Stimulated activated CD8-positive, alpha-beta memory T cell treated with anti-CD3 and anti-CD28 coated beads, Interleukin-12 subunit alpha, Interleukin-12 subunit beta, amount 100 ng/mL, for 1 hour (primary cell): ENCODE measurements around the gene ZNF669.

Experiments used
- DNase-seq: peaks from one replicate; pipeline ENCODE4 v3.0.0-alpha.2; 2020; ENCODE audit warnings: low read depth

Gene ZNF669

DNA sequence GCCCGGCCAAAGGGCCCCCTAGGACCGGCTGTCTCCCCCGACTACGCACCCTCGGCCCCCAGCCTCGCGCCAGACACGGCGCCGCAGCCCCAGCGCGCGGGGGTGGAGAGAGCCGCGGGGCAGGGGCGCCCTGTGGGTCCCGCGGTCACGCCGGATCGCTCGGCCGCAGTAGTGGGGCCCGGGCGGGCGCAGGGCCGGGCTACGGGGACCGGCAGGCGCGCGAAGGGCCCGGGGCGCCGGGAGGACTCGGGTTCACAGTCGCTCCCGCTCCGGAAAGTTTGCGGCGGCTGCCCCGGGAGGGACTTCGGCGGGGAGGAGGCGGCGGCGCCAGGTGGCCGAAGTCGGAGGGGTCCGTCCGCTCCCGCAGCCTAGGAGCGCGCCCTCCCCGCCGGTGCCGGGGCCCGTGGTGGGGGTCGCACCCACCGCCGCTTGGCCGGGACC is 7.1 kb upstream of the ZNF669 start:
- no peak for DNase-seq

DNA sequence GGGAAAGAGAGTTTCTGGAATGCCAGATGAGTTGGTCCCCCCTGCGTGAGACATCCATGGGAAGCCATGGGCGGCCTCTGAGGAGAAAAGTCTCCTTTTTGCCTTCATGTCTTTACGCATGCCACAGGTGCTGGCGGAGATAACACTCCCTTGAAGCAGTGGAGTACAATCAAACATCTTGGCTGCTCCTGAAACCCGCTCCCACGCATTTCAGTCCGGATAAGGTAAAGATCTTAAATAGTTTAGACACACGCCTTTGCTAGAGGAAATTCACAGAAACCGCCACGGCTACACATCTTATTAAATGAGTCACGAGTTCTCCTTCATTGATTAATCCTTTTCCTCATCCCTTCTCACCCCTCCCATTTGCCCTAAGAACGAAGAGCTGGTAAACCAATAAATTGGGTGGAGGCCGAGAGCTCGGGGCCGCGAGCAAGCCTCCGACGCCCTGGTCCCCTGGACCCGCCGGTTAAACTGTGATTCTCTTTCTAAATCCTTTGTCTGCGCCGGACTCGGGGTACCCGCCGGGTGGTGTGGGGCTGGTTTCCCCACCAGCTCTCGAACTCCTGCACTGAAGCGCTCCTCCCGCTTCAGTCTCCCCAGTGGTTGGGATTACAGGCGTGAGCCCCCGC is 6.6 kb upstream of the ZNF669 start:
- no peak for DNase-seq

DNA sequence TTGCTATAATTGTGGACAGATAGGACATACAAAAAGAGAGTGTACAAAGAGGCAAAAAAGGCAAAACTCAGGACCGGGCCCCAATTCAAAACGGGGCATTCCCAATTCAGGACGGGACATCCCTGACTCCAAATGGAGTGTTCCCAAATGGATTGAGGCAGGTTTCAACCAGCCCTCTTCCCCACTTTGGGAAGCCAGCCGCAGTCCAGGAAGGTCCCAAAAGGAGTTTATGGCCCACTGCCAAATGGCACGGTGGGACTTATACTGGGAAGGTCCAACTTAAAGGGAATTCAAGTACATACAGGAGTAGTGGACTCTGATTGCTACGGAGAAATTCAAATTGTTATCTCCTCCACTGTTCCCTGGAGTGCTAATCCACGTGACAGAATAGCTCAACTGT is 3.5 kb upstream of the ZNF669 start:
- DNase-seq: no peak

DNA sequence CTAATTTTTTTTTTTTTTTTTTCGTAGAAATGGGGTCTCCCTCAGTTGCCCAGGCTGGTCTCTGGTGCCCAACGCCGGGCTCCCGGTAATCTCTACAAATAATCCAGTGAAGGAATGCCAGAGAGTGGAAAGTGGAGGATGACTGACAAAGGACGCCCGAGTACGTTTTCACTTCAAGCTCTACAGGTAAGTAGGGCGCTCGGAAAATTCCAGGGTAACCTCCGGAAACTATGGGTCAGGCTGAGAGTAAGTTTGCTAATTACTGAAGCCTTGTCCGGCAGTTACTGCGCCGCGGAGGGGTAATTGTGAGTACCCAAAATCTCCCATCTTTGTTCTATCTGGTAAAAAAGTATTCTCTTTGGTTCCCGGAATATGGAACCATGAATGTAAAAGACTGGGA is 1.8 kb upstream of the ZNF669 start:
- no peak for DNase-seq

DNA sequence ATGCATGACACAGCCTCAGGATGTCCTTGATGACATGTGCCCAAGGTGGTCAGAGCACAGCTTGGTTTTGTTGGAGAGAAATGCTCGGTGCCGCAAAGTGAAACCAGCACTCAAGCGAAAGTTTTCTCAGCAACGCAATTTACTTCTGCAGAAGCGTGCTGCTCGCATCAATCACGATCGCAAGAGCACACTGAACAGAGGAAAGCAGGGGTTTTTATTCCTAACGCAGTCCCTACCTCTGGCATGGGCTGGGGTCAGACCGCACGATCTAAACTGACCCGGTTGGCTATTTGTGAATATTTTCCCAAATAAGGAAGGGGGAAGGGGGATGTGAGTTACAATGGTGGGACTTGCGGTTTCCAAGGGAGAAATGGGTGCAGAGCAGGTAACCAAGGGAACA is 809 bp upstream of the ZNF669 start:
- DNase-seq: no peak

DNA sequence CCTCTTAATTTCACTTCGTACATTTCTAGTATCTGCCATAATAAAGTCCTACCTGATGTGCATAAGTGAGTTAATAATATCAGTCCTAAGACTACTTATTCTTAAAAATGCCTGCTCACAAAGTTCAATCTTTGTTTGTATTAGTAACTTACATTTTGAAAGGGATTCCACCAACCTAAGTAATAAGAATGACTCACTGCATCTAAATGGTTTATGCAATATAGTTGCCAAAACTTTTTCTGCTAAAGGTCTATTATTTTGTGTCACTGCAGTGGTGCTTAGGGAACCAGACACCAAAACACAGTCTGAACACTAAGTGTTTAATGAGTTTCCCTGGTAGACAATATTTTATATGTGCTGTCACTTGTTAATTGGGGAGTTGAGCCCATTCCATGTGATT is 1.8 kb downstream of the ZNF669 start:
- no peak for DNase-seq

DNA sequence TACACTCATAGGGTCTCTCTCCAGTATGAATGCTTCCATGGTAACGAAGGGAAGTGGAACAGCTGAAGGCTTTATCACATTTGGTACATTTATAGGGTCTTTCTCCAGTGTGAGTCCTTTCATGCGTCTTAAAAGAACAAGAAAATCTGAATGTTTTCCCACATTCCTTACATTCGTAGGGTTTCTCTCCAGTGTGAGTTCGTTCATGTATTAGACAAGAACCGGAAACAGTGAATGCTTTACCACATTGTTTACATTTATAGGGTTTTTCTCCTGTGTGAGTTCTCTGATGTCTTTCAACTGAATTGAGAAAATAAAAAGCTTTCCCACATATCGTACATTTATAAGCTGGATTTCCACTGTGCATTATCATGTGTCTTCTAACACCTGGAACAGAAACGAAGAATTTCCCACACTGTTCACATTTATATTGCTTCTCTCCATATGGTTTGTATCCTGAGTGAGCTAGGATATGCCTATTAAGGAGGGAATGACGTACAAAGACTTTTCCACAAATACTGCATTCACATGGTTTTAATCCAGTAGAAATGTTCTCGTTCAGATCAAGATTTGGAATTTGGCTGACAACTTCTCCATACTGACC is 3.4 kb downstream of the ZNF669 start:
- no peak for DNase-seq

DNA sequence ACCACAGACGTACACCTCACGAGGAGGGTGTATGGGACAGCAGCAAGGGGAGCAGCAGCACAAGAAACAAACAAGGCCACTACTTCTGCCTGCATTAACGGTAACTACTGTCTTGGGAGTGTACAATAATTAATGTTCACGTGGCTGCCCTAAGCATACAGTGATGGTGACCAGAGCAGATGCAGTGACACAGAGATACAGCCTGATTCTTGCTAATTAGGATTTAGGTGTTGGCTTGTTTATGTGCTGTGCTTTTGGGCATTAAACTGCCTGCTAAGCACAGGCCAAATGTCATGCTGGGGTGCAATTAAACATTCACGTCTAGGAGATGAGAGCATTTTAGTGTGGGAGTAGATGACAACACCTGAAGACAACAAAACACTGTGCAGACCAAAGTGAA is 7.2 kb downstream of the ZNF669 start:
- no peak for DNase-seq

DNA sequence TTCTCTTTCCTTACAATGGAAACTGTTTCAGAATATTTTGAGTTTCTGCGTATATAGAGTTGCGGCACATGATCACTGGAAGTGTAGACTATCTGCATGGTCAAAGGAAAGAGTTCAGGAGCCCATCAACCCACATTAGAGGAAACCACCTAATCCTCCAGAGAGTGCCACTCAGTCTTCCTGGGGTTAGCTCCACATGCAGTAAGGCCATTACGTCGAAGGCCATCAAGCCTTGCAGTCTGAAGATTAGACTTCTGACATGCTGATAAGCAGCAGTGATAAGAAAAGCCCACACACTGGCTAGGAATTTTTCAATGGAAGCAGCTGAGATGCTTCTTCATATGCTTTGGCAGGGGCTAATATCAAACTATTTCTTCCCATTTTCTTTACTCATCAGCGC is 7.6 kb downstream of the ZNF669 start:
- no peak for DNase-seq

DNA sequence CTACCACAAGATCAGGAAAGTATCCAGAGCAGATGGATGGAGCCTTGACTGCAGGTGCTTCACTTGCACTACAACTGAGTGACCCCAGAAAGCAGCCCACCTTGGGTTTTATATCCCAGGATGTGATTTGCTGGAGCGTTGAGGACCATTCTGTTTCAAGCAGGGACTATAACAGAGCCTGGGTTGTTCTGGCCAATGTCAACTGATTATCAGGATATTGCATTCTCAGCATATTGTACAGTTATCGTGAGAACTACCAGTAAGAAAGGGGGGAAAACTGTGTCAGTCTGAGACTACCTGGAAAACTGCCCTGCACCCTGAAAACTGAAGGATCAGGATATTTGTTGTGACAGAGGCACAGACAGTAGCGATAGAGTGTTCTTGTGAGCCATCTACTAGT is 8.0 kb downstream of the ZNF669 start:
- no peak for DNase-seq

DNA sequence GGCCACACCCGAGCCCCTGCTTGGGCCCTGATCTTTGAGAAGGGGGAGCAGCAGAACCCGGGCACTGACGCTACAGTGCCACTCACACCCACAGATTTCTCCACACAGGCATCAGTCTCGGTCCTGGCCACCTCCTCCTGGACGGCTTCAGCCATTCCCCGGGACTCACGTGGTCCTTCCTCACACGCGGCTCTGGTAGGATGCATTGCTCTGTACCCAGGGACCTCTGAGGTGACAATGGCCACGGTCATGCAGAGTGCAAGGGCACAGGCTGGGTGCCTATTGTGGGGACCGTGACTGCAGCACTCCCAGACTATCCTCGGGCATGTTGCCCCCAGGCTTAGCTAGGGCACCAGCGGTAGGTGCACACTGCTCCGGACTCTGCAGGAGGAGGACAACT is 13.7 kb downstream of the ZNF669 start:
- no peak for DNase-seq

DNA sequence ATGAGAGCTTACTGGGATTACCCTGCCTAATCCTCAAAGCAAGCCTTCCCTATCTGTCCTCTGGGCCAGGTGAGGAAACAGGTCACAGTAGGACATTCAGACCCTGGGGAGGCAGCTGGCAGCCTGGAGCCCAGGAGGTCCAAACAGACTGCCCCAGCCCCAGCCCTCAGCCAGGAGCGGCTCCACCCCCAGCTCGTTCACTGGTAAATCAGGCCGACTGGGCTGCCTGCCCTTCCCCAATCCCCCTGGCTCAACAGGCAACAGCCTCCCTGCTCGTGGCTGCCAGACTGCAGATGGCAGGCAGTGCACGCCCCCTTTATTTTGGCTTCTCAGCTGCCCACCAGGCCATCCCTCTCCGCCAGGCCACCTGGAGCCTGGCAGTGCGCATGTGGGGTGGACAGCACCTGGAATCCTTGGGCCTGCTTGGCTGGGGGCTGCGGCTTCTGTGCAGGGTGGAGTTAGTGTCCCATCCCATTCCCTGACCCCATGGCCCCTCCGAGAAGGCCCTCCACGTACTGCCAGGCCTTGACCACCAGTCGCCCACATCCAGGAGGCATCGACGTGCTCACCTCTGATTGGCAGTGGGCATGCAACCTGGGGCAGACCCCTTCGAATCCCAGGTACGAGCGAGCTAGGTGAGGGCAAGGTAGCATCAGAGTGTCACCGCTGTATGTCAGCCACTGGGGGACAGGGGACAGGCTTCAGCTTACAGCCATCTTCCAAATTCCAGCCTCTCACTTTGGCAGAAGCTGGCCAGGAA is 14.4 kb downstream of the ZNF669 start:
- no peak for DNase-seq

DNA sequence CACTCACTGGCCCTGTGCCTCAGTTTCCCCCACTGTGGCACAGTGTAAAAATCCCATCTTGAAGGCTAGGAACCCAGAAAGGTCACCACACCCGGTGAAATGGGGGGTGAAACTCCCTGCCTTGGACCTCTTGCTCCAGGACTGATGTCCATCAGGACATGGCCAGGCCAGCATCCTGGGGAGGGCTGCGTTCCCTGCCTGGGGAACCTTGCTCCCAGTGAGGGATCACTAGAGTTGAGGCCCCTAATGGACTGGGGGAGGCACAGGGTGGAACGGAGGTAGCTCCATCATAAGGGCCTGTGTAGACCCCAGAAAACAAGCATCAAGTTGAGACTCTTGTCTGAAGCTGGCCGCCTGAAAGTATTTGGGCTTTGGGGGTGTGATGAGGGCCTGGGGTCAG is 15.2 kb downstream of the ZNF669 start:
- no peak for DNase-seq

DNA sequence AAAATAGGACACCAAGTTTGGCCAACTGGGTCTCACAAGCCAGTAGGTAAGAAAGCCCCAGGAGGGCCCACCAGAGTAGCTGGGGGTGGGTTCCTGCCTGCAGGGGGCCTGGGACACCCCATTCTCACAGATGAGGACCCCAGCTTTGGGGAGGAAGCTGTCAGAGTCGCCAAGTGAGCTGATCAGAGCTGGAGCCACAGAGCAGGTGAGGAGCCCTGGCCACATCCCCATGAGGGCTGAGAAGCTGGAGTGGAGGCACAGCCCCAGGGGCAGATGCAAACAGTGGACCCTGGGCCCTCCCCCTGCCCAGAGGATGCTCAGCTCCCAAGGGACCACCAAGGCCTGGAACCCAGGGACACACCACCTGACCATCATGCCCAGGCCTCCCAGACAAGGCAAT is 16.9 kb downstream of the ZNF669 start:
- no peak for DNase-seq

DNA sequence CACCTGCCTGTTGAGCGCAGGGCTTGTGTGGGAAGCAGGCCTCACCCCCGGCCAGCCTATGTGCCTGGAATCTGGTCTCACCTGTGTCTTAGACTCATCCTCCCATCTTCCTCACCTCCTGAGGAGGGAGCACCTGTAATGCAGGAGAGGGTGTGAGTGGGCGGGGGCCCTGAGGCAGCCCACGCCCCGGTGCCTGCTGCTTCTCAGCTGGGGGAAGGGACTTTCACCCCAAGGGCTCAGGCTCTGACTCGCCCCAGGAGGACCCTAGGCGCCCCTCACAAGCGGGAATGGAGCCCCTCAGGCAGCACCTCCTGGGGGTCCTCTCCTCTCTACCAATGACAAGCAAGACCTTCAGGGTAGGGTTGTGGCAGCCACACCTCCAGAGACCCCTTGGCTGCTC is 18.8 kb downstream of the ZNF669 start:
- no peak for DNase-seq

DNA sequence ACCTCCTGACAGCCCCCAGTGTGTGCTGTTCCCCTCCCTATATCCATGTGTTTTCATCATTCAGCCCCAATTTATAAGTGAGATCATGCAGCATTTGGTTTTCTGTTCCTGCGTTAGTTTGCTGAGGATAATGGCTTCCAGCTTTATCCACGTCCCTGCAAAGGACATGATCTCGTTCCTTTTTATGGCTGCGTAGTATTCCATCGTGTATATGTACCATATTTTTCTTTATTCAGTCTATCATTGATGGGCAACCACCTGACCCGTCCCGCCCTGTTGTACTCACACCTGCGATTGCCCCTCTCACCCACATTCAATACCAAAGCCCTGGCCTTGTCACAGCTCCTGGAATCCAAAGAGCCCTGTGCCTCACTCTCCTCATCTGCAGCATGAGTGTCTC is 19.4 kb downstream of the ZNF669 start:
- no peak for DNase-seq

DNA sequence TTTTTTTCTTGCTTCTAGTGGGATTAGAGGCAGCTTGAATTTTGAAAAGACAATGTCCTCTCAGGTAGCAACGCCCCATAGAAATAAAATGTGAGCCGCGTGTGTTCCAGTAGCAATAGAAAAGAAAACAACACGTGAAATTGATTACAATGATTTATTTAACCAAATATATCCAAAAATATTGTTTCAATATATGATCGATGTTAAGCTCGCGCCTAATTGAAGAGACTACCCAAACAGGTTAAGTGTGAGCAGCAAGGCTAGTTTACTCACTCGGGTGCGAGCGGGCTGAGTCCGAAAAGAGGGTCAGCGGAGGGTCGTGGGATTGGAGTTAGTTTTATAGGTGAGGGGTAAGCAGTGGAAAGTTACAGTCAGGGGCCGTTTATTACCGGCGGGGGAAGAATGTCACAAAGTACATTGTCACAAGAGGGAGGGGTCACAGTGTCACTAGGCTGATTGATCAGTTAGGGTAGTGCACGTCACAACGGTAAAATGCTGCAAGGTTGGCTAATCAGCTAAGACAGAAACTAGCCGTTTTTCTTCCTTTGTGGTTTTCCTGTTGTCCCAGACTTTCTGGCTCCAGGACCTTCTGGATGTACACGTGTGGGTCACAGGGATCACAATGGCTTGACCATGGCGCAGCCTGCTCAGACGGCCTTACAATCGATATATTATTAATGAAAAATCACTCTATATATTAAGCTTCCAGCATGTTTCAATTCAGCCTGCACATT is 24.8 kb downstream of the ZNF669 start:
- no peak for DNase-seq

DNA sequence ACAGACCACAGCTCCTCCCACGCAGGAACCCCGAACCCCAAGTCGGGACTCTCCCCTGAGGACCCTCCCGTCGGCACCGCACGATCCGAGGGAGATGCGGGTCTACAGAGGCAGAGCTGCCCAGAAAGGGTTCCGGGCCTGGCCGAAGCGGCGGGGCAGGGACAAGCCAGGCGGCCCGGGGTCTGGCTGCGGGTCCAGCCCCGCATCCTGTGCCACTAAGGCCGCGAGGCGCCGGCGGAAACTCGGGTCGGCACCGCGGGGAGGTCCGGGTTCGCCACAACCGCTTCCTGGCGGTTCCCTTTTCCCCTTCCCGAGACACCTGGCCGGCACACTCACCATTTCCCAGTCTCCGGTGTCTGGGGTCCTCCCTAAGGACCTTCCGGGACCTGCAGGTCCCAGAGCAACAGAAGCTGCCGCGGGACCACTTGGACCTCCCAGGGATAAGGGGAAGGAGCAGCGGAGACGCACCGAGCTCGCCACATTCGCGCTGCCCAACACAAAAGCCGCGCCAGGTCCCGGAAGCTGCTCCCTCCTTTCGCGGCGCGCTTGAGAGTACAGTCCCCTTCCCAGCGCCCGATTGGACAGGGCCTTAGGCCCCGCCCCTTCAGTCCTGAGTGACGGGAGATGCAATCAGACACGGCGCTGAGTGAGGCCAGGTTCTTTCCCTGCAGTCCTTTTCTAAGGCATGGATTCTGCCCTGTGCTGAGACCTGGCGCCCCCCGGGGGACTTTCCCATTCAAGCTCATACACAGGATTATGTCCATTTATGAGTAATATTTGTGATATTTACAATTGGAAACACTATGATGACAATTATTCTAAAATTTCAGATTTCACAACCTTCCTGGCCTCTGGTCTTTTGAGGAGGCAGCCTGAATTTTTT is 25.7 kb downstream of the ZNF669 start, which contains the start of gene ZNF670:
Gene ZNF670, minus strand, starts transcription at position 554 of the 883 bp plus-strand sequence. Its CDS starts 215 bp downstream, at position 339.
- peak; percentile 73 for DNase-seq

DNA sequence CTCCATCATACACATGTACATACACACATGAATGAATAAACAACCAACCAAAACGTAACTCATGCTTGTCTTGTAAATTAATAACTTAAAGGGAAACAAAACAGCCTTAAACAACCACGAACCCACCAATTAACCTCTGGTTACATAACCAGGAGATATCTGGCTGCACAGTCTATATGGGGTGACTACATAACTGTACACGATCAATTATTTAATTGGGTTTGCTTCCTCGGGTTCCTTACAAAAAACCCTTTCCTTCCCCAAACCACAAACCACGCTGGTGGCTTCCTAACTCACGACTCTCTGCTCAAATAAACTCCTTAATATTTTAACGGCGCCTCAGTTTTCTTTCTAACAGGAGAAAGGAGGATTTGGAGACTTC is 26.3 kb downstream of the ZNF669 start:
- no peak for DNase-seq

DNA sequence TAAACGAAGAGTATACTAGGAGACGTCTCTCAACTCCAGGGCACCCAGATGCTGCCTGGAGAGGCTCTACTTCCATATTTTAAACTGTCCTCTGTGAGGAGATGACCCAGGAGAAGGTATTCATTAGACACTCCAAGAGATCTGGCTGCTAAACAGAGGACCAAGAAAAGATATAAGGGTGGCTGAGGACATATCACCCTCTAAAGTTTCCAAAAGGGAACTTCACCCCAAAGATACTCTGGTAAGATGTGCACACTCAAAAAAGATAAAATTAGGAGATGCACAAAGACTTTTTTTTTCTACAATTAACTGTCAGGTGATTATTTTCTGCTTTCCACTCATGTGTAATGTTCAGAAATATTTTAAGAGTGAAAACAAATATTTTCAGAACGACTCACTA is 26.9 kb downstream of the ZNF669 start:
- DNase-seq: no peak

DNA sequence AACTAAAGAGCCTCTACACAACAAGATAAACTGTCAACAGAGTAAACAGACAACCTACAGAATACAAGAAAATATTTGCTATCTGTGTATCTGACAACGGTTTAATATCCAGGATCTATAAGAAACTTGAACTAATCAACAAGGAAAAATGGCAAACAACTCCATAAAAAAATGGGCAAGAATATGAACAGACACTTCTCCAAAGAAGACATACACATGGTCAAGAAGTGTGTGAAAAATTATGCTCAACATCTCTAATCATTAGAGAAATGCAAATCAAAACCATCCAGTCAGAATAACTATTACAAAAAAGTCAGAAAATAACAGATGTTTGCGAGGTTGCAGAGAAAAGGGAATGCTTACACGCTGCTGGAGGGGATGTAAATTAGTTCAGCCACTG is 33.5 kb downstream of the ZNF669 start:
- no peak for DNase-seq

DNA sequence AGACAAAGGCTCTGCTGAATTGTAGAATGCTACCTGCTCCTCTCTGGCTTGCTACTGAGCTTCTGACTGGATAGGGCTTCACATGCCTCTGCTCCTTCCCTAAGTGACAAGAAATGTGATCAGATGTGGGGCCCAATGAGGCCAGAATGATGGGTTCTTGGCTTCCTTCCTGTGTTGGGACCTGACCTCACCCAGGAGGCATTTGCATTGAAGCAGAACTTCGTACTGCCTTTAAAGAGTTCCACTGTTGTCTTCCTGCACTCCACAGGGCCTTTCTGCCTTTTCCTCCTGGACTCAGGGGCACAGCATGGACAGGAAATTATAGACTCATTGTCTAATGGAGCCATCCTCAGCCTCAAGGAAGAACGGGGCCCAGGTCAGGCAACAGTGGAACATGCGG is 39.9 kb downstream of the ZNF669 start:
- DNase-seq: no peak
